ENCODE results near the gene TRMT2B.
A peak's percentile ranks its signal among the peaks of the same experiment; 100 is the strongest.
"Not testable (repeated sequence)": the region's sequence is repeated elsewhere in the genome, so short reads cannot be mapped to it uniquely, and the experiment has no call there.

Gene TRMT2B

DNA sequence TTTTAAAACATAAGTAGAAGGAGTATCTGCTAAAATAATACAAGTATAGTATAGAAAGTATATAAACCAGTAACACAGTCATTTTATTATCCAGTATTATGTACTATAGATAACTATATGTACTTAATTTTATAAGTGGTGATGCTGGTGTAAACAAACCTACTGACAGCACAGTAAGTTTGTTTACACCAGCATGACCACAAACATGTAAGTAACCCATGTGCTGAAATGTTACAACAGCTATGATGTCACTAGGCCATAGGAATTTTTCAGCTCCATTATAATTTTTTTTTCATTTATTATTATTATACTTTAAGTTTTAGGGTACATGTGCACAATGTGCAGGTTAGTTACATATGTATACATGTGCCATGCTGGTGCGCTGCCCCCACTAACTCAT is 39.9 kb downstream of the TRMT2B start:
- DNase-seq (ENCODE audit: low read depth); H3K4me3 ChIP-seq (ENCODE audit: low read depth, low read length): not testable (repeated sequence)

DNA sequence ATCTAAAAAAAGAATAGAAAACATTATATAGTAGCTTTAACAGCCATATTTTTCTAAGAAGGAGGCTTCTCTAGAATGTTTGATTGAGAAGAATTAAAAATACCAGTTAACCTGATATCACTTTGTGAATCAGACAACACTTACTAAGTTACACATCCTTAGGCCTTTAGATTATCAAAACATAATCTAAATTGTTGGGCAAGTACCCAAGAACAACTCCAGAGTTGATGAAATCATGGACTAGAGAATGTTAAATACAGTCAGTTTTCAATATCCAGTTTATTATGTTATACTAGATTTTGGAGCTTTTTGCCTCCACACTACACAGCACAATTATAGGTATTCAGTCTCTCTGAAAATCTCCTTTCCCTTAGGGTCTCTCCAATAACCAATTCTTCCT is 42.8 kb downstream of the TRMT2B start:
- DNase-seq (ENCODE audit: low read depth) = no peak
- H3K4me3 ChIP-seq (ENCODE audit: low read depth, low read length) = no peak overlapping the region

DNA sequence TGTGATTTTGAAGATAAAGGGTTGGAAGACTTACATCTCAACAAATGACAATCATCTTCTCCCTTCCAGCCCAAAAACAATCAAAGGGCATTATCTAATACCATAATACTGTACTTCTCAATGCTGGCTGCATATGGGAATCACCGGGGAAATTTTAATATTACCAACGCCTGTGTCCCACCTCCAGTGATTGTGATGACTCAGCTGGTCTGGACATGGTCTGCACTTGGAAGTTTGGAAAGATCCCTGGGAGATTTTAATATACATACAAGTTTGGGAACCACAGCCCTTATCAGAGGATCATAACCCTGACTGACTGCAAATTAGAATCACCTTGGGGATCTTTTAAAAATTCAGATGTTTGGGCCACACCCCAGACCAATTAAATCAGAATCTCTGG is 52.5 kb downstream of the TRMT2B start:
- DNase-seq (ENCODE audit: low read depth) = no peak
- H3K4me3 ChIP-seq (ENCODE audit: low read depth, low read length) = no peak overlapping the region

DNA sequence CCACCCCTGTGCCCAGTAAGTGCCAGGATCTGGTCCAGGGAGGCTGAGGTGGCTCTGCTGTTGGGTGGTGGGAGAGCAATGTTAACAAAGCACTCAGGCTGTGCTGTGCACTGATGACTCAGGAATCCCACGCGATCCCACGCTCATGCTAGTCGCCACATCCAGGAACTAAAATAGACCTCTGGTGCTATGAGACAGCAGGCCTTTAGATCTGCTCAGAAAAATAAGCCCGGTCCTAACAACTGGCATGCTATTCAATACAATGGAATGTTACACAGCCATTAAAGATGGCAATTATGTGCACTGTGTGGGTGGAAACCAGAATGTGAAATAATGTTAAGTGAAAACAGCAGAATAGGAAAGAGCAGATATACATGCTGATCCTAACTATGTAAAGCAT is 56.4 kb downstream of the TRMT2B start:
- no peak overlapping the region for H3K4me3 ChIP-seq (ENCODE audit: low read depth, low read length)
- DNase-seq (ENCODE audit: low read depth) = peak; percentile 70

DNA sequence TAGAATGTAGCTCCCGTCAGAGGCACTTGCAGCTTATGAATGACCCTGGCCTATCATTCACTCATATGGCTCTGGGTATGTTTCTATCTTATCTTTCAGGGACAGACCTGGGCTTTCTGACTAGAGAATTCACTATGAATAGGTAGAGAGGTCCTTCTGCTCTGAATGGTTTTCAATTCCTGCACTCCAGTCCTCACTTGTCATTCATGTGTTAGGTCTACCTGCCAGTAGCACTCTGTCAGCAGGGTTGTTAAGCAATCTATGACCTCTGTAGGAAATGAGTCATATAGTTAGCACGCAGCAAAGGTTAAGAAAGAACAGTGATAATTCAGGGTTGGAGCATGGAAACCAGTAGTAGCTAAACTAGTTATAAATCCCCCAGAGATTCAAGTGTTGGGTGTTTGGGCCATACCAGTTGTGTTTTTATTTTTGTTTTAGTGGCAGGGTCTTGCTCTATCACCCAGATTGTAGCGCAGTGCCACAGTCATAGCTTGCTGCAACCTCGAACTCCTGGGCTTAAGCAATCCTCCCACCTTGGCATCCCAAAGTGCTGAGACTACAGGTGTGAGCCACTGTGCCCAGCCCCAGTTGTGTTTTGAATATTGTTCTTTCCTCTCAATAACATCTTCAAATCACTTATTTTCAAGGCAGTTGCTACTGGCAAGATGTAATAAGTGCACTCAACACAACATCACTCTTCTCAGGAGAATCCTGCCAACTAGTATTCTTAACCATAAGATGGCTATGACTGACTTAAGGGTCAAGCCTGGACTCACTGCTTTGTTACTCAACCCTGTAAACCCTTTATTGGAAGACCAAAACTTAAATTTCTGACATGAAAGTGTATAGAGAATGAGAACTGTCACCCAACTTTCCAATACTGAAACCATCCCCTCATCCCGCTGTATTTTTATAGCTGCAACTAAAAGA is 57.3 kb downstream of the TRMT2B start:
- DNase-seq (ENCODE audit: low read depth) = no peak
- no peak overlapping the region for H3K4me3 ChIP-seq (ENCODE audit: low read depth, low read length)

DNA sequence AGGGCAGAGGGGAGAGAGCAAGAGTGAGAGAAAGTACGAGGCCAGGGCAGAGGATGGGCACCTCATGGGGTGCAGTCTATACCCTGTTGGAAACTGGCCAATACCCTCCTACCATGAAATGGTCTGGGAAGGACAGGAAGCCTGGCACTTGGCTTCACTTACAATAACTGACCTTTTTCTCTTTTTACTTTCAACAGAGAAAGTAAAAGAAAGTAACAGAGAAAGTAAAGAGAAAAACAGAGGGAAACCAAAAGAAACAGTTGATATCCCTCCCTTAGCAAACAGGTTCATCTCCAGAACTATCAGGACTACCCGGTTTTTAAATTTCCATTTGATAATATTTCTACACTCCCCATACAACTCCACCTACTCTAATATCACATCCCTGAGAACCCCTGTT is 61.8 kb downstream of the TRMT2B start:
- no peak for DNase-seq (ENCODE audit: low read depth)
- no peak overlapping the region for H3K4me3 ChIP-seq (ENCODE audit: low read depth, low read length)

DNA sequence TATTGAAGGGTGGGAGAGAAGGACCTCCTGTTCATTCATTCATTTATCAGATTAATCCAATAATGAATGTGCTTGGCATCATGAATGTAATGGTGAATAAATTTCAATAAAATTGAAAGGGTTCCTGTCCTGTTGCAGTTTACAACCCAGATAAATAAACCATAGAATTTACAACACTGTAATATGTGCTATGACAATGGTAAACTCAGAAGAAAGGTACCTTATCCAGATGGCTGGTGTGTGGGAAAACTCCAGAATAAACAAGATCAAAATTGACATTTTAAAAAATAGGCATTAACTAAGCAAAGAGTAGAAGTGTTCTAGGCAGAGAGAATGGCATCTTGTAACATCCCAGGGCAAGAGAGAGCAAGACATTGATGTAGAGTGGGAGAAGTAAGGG is 67.1 kb downstream of the TRMT2B start:
- DNase-seq (ENCODE audit: low read depth) = no peak
- no peak overlapping the region for H3K4me3 ChIP-seq (ENCODE audit: low read depth, low read length)

DNA sequence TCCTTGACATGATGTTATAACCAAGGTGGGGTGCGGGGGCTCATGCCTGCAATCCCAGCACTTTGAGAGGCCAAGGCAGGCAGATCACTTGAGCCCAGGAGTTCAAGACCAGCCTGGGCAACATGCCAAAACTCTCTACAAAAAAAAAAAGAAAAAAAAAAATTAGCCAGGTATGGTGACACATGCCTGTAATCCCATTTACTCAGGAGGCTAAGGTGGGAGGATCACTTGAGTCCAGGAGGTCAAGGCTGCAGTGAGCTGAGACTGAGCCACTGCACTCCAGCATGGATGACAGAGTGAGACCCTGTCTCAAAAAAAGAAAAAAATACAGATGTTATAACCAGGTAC is 70.4 kb downstream of the TRMT2B start:
- H3K4me3 ChIP-seq (ENCODE audit: low read depth, low read length); DNase-seq (ENCODE audit: low read depth): not testable (repeated sequence)

DNA sequence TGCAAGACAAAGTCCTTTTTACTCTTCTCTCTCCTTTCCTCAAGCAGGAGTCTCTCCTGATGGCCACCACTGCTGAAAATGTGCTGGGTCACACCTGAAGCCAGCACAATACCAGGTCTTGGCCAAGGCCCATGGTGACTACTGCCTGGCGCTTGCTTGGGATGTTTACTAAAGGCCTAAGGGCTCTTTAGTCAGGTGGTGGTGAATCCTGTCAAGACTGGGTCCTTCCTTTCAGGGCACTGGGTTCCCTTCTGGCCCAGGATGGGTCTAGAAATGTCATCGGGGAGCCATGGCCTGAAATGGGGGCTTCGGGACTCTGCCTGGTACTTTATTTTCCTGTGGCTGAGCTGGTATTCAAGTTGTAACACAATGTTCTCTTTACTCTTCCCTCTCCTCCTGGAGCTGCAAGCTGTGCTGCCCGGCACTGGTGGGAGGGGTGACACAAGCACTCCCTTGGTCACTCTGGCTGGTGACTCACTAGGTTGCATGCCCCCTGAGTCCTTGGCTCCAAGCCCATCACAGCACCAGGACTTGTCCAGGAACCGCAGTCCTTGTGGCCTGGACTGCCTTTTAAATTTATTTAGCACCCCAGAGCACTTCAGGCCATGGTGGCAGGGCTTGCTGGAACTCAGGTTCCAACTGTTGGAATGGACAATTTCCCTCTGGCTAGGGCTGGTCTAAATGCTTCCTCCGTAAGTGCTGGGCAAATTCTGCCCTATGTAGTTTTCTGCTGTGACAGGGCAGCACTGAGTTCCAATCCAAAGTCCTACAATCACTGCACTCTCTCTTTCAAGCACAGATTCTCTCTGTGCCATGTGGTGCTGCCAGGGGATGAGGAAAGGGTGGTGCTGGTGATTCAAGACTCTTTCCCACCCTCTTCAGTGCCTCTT is 71.1 kb downstream of the TRMT2B start:
- DNase-seq (ENCODE audit: low read depth) = peak; percentile 73
- H3K4me3 ChIP-seq (ENCODE audit: low read depth, low read length) = no peak overlapping the region

DNA sequence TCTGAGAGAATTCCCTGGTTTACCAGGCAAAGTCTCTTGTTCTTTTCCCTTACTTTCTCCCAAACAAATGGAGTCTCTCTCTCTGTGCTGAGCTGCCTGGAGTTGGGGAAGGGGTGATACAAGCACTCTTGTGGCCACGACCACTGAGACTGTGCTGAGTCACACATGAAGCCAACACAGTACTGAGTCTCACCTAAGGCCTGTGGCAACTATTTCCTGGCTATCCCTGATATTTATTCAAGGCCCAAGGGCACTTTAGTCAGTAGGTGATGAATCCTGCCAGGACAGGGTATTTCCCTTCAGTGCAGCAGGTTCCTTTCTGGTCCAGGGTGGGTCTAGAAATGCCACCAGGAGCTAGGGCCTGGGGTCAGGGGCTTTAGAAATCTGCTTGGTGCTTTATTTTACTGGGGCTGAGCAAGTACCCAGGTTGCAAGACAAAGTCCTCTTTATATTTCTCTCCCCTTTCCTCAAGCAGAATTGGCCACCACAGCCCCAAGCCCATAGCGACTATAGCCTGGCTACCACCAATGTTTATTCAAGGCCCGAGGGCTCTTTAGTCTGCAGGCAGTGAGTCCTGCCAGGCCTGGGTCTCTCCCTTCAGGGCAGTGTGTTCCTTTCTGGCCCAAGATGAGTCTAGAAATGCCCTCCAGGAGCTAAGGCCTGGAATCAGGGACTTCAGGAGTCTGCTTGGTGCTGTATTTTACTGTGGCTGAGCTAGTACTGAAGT is 71.9 kb downstream of the TRMT2B start:
- H3K4me3 ChIP-seq (ENCODE audit: low read depth, low read length) = no peak overlapping the region
- no peak for DNase-seq (ENCODE audit: low read depth)

DNA sequence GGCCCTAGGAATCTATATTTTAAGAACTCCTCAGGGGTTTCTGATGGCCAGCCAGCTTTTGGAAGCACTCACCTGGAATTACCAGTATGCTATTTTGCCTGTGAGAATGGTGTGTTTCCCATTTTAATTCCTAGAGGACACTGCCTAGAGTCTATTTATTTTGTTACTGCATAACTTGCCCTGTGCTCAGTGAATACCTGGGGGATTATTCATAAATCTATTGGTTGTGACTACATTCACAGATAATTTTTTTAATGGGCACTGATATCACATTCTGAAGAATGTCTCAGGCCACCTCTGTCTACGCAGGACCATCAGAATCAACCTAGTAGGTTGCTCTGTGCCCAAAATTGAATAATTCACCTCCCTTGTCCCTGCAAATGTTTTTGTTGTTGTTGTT is 75.7 kb downstream of the TRMT2B start:
- DNase-seq (ENCODE audit: low read depth) = no peak
- no peak overlapping the region for H3K4me3 ChIP-seq (ENCODE audit: low read depth, low read length)

DNA sequence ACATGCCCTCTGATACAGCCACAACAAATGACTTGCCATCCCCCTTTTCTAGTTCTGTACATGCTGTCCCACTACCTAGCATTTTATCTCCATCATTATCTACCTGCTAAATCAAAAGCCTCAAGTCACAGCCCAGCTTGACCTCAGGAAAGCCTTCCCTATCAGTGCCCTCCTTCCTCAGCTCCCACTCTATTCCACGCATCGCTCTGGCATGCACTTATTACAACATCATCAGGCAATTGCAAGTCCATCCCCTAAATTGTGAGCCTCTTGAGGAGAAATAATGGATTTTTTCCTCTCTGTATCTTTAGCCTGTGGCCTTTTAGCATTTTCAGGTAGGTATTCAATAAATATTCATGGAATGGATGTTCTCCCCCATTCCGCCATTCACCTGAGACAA is 76.7 kb downstream of the TRMT2B start:
- DNase-seq (ENCODE audit: low read depth) = no peak

DNA sequence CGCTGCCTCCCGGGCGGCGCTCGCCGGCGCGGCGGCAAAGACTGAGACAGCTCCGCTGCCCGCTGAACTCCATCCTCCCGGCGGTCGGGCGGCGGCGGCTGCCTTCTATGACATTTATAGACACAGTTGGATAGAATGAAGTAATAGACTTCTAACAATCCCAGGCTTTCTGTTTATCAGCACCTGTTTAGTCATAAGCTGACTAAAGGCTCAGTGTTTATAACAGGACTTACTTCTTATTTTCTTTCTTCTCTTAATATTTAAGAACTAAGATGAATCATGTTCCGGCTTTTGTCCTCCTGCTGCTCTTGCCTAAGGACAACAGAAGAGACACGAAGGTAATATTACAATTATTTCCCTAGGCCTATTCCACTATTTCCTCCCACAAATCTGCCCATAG is 78.5 kb downstream of the TRMT2B start:
- no peak overlapping the region for H3K4me3 ChIP-seq (ENCODE audit: low read depth, low read length)
- no peak for DNase-seq (ENCODE audit: low read depth)

More for the DNA sequence above, 76.7 kb downstream of the TRMT2B start:
- no peak overlapping the region for H3K4me3 ChIP-seq (ENCODE audit: low read depth, low read length)

DNA sequence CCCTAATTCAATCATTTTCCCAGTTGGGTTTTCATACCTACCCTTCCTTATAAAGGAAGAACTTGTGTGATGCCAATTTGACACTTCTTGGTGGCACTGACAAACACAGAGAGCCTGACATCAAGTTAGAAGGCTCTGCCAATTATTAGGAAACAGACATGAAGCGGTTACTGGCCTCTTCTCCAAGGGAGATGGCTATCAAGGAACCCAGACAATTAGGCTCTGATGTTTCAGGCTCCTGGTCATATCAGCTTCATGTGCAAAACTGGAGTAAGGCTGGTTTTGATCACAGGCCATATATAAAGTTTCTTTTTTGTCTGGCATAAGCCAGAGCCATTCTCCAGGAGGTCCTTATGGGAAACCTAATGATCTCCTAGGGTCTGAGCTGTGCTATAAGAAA is 82.0 kb downstream of the TRMT2B start:
- no peak for DNase-seq (ENCODE audit: low read depth)
- H3K4me3 ChIP-seq (ENCODE audit: low read depth, low read length) = no peak overlapping the region

DNA sequence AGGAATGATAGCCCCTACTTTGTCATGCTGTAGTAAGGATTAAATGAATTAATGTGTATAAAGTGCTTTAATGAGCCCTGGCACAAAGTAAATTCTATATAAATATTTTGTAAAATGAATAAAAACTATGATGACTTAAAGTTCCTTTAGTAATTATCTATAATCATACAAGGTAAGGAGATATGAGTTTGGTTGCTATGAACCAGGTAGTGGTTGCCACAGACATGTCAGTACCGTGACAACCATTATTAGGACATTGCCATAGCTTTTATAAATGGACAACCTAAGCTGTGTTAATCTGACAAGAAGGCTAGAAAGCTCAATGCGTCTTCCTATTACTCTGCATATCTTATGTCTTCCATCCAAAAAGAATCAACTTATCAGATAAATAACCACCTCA is 82.5 kb downstream of the TRMT2B start, which contains the start of gene ARL13A:
ARL13A (plus strand) TSS at position 301 of the 400 bp plus-strand sequence. CDS start 3,982 bp downstream, outside the sequence.
- no peak within 1 kb of the TSS for H3K4me3 ChIP-seq (ENCODE audit: low read depth, low read length)

DNA sequence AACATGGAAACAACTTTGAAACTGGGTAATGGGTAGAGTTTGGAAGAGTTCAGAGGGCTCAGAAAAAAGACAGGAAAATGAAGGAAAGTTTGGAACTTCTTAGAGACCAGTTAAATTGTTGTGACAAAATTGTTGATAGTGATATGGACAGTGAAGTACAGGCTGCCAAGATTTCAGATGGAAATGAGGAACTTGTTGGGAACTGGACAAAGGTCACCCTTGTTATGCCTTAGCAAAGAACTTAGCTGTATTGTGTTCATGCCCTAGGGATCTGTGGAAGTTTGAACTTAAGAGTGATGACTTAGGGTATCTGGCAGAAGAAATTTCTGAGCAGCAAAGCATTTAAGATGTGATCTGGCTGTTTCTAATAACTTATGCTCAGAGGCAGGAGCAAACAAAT is 87.5 kb downstream of the TRMT2B start:
- H3K4me3 ChIP-seq (ENCODE audit: low read depth, low read length) = no peak overlapping the region
- DNase-seq (ENCODE audit: low read depth) = no peak

More for the DNA sequence above, 82.5 kb downstream of the TRMT2B start, which contains the start of gene ARL13A:
- no peak for DNase-seq (ENCODE audit: low read depth)

DNA sequence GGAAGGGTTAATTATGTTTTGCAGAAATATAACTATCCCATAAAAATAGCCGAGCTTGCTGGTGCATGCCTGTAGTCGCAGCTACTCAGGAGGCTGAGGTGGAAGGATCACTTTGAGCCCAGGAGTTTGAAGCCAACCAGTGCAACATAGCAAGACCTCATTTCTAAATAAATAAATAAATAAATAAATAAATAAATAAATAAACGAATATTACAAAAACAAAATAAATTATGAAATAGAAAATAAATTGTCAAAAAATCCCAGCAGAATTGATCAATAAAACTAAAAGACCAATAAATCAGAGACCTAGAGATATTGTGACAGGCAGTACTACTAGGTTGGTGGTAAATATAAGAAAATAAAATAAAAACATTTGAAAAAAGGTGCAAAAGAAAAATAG is 89.1 kb downstream of the TRMT2B start:
- DNase-seq (ENCODE audit: low read depth) = no peak
- H3K4me3 ChIP-seq (ENCODE audit: low read depth, low read length) = no peak overlapping the region

All from skeletal muscle cell (primary cell).